AG10803 (cell line): ENCODE data around the gene EBF4.
A peak's percentile ranks its signal among the peaks of the same experiment; 100 is the strongest.

Experiments used
- DNase-seq: peaks from one replicate; pipeline ENCODE4 v3.0.0; 2010; ENCODE audit warnings: low read depth
- H3K4me3 ChIP-seq: 2 replicates; pipeline ENCODE4 v1.5.1; 2011; ENCODE audit warnings: mild to moderate bottlenecking, low read length, control low read depth
- CTCF ChIP-seq: conservative IDR thresholded peaks from 2 replicates; pipeline ENCODE4 v1.5.1; 2011; ENCODE audit warnings: mild to moderate bottlenecking, low read length, control low read depth, inconsistent platforms

The EBF4 gene

DNA sequence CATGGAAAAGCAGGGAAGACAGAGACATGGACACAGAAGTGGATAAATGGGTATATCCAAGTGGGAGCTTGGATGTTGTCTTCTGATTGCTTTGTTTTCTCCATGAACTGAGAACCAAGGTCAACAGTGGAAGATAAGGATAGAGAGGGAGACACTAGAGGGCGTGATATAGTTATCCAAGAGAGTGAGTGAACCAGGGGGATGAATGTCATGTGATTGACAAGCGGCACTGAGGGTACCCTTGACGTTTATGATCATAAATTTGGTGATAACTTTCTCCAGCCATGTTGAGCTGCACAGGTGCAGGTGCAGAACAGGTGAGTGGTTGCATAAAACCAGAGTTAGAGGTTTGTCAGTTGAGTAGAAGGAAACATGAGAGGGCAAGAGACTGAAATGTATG lies 20.7 kb downstream of the EBF4 start:
- peak; percentile 40 for TF ChIP-seq CTCF
- no peak for DNase-seq
- no peak overlapping the region for H3K4me3 ChIP-seq

DNA sequence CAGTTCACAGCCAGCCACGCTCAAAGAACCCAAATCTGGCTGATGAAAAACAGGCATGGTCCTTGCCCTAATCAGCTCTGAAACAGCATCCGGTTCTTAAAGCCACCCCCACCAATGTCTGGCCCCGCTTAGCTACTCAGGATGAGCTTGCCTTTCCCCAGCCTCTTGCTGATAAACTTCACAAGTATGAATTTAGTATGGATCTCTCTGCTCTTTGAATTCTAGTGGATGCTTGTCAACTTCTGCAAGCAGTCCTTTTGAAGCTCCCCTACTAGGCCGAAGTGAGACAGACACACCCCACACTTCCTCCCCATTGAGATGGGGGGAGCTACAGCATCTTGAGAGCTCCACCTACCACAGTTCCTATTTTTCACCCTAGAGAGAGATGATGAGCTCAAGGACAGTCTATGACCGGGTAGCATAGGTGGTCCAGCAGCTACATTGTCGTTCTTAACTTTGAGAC lies 36.7 kb downstream of the EBF4 start:
- DNase-seq: no peak
- no peak overlapping the region for H3K4me3 ChIP-seq
- TF ChIP-seq CTCF: no peak

GRCh38 chr20:2729791-2730190 lies 37.2 kb downstream of the EBF4 start:
- peak; percentile 47 for DNase-seq
- H3K4me3 ChIP-seq: no peak overlapping the region
- TF ChIP-seq CTCF: no peak

DNA sequence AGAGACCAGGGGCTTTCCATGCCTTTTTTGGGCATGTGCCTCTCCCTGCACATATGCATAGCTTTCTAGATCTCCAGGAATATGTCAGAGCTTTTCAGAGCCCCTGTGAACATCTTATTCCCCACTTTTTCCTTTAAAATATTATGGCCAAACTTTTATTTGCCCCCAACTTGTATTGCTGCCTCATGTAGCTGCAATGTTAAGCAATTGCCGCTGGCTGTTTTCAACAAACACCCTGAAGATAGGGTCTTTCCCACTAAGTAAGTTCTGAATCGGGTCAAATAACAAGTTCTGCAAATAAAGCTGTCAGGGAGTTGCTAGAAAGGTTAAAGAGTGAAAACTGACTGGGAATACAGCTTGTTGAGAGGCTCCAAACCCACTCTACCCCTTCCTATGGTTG lies 42.3 kb downstream of the EBF4 start:
- DNase-seq: no peak
- no peak overlapping the region for H3K4me3 ChIP-seq
- TF ChIP-seq CTCF: no peak

DNA sequence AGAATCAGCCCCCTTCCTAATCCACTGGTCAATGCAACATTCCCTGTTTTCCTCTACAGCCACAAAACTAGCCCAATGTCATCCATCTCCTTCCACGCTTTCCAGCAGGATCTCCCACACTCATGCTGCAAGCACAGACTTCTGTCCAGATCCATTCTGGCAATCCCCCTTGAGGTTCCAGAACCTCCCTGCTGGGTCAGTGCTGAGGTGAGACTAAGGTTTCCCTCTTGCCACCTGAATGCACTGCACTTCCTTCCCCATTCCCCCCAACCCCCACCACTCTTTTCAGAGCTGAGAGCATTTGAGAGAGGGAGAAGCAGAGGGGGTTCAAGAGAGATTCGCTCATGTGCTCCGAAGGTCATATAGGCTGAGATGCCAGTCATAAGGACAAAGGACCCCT lies 43.9 kb downstream of the EBF4 start:
- TF ChIP-seq CTCF: no peak
- DNase-seq: no peak
- no peak overlapping the region for H3K4me3 ChIP-seq

- TF ChIP-seq CTCF: no peak
- no peak overlapping the region for H3K4me3 ChIP-seq
- DNase-seq: no peak
Measured at GRCh38 chr20:2738331-2739041, 45.9 kb downstream of the EBF4 start.

- TF ChIP-seq CTCF: no peak
- no peak overlapping the region for H3K4me3 ChIP-seq
- no peak for DNase-seq
Measured at GRCh38 chr20:2739042-2739398, 46.4 kb downstream of the EBF4 start.
